NCI-H510A treated with DMSO at 0.1 percent for 48 hours (cell line): ENCODE data around the gene KLHL17.
"Not testable (repeated sequence)": the region's sequence is repeated elsewhere in the genome, so short reads cannot be mapped to it uniquely, and the experiment has no call there.

Experiments used
- DNase-seq: peaks from one replicate; lab custom pipeline; 2025; lab: John Stamatoyannopoulos, UW

KLHL17 gene

GRCh38 chr1:1003618-1004419 lies 43.4 kb downstream of the KLHL17 start:
- no peak for DNase-seq

GRCh38 chr1:1004420-1004779 lies 44.0 kb downstream of the KLHL17 start:
- DNase-seq = no peak

GRCh38 chr1:1004780-1005697 lies 44.7 kb downstream of the KLHL17 start:
- DNase-seq = no peak

DNA sequence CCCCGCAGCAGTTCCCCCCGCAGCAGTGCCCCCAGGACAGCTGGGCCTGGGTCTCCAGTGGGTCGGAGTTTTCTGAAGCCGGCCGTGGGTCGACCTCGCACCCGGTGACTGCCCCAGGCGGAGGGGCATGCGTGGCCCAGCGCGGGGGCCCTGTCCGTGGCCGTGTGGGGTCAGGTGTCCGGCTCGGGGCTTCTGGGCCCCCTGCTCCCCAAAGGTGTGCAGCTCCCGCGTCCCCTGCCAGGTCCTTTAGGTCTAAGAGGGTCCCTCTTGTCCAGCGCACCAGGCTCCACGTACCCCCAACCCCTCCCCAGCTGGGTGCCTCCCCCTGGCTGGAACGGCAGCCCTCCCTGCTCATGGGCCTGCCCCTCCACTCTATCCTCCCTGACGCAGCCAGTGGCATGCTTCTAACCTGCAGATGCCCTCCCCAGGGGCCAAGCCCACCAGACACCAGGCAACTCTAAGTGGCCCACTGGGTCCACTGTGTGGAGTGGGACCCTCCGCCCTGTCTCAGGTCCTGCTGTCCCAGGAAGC lies 45.5 kb downstream of the KLHL17 start:
- DNase-seq = no peak

DNA sequence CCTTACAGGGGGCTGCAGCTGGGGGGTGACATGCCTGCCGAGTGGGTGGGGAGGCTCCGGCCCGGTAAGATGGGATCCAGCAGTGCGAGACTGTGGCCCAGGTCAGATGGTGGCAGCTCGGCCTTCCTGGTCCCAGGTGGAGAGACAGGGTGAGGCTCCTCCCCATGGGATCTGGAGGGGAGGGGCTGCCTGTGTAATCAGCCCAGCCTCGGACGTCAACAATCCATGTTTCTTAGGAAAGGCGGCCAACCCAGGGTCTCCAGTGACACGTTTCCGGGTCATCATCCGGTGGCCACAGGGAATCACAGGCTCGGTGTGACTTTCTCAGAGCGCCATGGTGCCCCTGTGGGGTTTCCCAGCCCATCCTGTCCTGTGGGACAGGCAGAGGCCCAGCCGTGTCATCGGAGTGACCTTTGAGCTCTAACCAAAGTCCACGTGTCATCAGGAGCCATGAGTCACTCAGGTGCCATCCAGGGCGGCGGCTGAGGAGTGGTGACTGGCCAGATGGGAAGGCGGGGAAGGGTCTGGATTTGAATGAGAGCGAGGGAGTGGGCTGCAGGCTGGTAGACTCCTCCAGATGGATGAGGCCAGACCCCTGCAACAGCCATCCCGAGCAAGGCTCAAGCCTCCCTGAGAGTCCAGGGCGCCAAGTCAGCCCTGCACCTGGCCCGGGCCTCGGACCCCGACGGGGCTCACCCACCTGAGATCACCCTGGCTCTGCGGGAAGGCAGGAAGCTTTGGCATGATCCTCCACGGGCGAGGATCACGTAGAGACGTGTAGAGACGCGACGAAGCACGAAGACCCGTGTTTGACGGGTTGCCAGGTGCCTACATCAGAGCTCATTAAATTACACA lies 46.1 kb downstream of the KLHL17 start:
- no peak for DNase-seq

DNA sequence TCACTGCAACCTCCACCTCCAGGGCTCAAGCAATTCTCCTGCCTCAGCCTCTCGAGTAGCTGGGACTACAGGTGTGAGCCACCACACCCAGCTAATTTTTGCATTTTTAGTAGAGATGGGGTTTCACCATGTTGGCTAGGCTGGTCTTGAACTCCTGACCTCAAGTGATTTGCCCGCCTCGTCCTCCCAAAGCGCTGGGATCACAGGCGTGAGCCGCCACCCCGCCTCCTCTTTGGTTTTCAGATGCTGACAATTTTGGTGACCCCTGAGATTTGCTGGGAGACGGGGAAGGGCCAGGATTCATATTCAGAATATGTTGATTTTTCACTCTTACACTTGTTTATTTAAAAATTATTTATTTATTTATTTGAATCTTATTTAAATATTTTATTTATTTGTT lies 49.7 kb downstream of the KLHL17 start:
- DNase-seq = not testable (repeated sequence)

- no peak for DNase-seq
Measured at GRCh38 chr1:1011396-1011949, 51.1 kb downstream of the KLHL17 start.

DNA sequence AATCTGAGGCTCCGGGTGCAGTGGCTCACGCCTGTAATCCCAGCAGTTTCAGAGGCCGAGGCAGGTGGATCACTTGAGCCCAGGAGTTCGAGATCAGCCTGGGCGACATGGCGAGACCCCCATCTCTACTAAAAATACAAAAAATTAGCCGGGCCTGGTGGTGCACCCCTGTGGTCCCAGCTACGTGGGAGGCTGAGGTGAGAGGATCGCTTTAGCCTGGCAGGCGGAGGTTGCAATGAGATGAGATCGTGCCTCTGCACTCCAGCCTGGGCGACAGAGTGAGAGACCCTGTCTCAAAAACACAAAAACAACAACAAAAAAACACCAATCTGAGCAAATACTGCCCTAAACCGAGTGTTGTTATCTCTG lies 52.3 kb downstream of the KLHL17 start:
- DNase-seq = not testable (repeated sequence)

GRCh38 chr1:1013105-1013921 lies 52.9 kb downstream of the KLHL17 start, which contains the start of gene ISG15:
Gene ISG15 (plus strand): TSS chr1:1013497. CDS start chr1:1013574, 77 bp downstream.
- peak; percentile 81 for DNase-seq

DNA sequence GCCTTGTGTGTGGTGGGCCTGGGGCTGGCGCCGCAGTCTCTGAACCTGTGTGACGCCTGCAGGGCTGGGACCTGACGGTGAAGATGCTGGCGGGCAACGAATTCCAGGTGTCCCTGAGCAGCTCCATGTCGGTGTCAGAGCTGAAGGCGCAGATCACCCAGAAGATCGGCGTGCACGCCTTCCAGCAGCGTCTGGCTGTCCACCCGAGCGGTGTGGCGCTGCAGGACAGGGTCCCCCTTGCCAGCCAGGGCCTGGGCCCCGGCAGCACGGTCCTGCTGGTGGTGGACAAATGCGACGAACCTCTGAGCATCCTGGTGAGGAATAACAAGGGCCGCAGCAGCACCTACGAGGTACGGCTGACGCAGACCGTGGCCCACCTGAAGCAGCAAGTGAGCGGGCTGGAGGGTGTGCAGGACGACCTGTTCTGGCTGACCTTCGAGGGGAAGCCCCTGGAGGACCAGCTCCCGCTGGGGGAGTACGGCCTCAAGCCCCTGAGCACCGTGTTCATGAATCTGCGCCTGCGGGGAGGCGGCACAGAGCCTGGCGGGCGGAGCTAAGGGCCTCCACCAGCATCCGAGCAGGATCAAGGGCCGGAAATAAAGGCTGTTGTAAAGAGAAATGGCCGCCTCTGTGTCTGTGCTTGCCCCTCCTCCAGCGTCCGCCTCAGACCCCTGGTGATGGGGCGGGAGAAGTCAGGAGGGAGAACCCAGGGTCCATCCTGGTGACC lies 53.7 kb downstream of the KLHL17 start:
- peak; percentile 91 for DNase-seq

DNA sequence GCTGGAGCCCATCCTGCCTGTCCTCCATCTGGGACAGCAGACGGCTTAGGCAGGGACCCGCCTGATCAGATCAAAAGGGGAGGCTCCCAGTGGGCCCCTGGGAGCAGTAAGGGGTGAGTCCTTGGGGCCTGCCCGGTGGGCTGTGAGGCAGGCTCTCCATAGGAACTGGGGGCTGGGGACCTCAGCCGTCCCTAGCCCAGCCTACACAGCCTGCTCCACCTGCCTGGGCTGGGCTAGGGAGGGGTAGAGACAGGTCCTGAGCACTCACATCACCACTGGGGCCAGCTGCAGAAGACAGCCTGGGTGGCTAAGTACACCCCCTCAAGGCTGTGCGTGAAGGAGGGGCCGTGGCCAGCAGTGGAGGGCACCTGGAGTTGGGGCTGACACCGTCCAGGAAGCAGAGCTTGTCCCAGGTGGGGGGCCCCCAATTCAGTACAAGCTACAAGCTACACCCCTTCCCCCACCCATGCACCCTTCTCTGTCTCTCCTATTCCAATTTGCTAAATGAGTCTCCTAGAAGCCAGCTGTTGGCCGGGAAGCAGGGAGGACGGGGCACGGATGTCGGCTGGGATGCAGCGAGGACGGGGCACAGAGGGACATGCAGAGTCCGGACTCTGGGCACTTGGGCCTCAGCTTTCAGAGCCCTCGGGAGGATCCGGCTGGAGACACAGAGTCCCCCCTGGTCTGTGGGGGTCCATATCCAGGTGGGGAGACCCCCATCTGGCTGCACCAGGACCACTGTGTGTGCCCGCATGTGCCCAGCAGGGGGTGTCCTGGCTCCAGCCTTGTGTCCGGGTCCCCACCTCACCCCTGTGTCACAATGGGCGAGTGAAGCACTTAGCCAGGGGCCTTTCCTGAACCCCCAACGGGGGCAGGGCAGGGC lies 54.7 kb downstream of the KLHL17 start:
- no peak for DNase-seq
